Right renal cortex interstitium (tissue), 3 donors: ENCODE data around the gene EVL. TPM values are rescaled to one million over a fixed set of nuclear protein-coding genes. Genes with fewer than 3 reads are reported as not detected.

Experiments
- DNase-seq, 3 donors: peaks; one replicate each; pipeline ENCODE4 v3.0.0-alpha.2; 2013; ENCODE audit warnings: low read depth in 3 of 3, low spot score in 2 of 3
- polyA plus RNA-seq, 3 donors: library from polyadenylated mRNA; unstranded; fragments of 120-200 nt; gene quantifications; one replicate each; pipeline ENCODE4 v1.2.1, GENCODE V29; 2013; ENCODE audit not compliant: insufficient read length in 3 of 3

Gene EVL
- polyA plus RNA-seq, 3 donors: 98.1 to 104 (median 99.9) TPM

GRCh38 chr14:100122481-100123223 is 57.4 kb downstream of the EVL start:
- DNase-seq: no peak

GRCh38 chr14:100123618-100124017 is 58.4 kb downstream of the EVL start:
- DNase-seq: no peak

GRCh38 chr14:100124551-100125088 is 59.4 kb downstream of the EVL start:
- no peak for DNase-seq

- DNase-seq: no peak
These were observed 61.2 kb downstream of the EVL start for GRCh38 chr14:100126401-100126800.

GRCh38 chr14:100127853-100128455 is 62.7 kb downstream of the EVL start:
- no peak for DNase-seq

GRCh38 chr14:100128688-100129087 is 63.5 kb downstream of the EVL start:
- no peak for DNase-seq

- no peak for DNase-seq
These were observed 64.0 kb downstream of the EVL start for GRCh38 chr14:100129161-100129589.

GRCh38 chr14:100130521-100130920 is 65.3 kb downstream of the EVL start:
- DNase-seq: no peak

GRCh38 chr14:100131181-100131580 is 66.0 kb downstream of the EVL start:
- DNase-seq: no peak

GRCh38 chr14:100132161-100132902 is 67.1 kb downstream of the EVL start:
- no peak for DNase-seq

- no peak for DNase-seq
These were observed 67.8 kb downstream of the EVL start for GRCh38 chr14:100132903-100133510.

GRCh38 chr14:100134586-100134985 is 69.4 kb downstream of the EVL start:
- DNase-seq: no peak

GRCh38 chr14:100135073-100135472 is 69.9 kb downstream of the EVL start:
- no peak for DNase-seq

- no peak for DNase-seq
These were observed 70.6 kb downstream of the EVL start for GRCh38 chr14:100135784-100136183.

GRCh38 chr14:100137173-100137572 is 72.0 kb downstream of the EVL start:
- no peak for DNase-seq

GRCh38 chr14:100138082-100138787 is 73.0 kb downstream of the EVL start:
- DNase-seq: no peak

- no peak for DNase-seq
These were observed 73.7 kb downstream of the EVL start for GRCh38 chr14:100138955-100139354.

- no peak for DNase-seq
These were observed 75.3 kb downstream of the EVL start for GRCh38 chr14:100140452-100141078.

- no peak for DNase-seq
These were observed 75.9 kb downstream of the EVL start for GRCh38 chr14:100141098-100141497.
